Suprapubic skin (tissue), 4 donors: Measurements from ENCODE around the gene ATXN7L1.

Experiments used
- CTCF ChIP-seq, 2 donors: fragments of 200-600 bp in 1 of 2; fragments of 450-650 bp in 1 of 2; sonication (generic) in 1 of 2; IDR thresholded peaks; one replicate each; pipeline ENCODE4 v1.5.1; 2016 to 2019; ENCODE audit warnings: antibody characterized with exemption in 2 of 2, mild to moderate bottlenecking in 1 of 2, moderate library complexity in 1 of 2
- POLR2A ChIP-seq, 2 donors: fragments of 450-650 bp; IDR thresholded peaks; one replicate each; pipeline ENCODE4 v1.6.1; 2017; ENCODE audit warnings: antibody characterized with exemption in 2 of 2, mild to moderate bottlenecking in 2 of 2, moderate library complexity in 2 of 2
- POLR2AphosphoS5 ChIP-seq, 3 donors: sonication (generic); formaldehyde crosslinking; IDR thresholded peaks; one replicate each; pipeline ENCODE4 v1.6.1; 2017; ENCODE audit warnings: antibody characterized with exemption in 3 of 3

GRCh38 chr7:105559926-105560325 is 316.5 kb downstream of the ATXN7L1 start:
- TF ChIP-seq CTCF (IDR thresholded peaks at IDR 0.05) (no peak), POLR2AphosphoS5 (IDR thresholded peaks at IDR 0.05) (no peak), POLR2A (IDR thresholded peaks at IDR 0.05) (no peak)
